ENCODE data around the gene TXLNB. TPM values are rescaled to one million over a fixed set of nuclear protein-coding genes. Genes with fewer than 3 reads are reported as not detected.
"Not testable (repeated sequence)": the region's sequence is repeated elsewhere in the genome, so short reads cannot be mapped to it uniquely, and the experiment has no call there.

Gene TXLNB
- polyA plus RNA-seq, 2 of the 4 experiments (the other 2 are of a cell fraction) = not detected

- TF ChIP-seq, protein P1, sequence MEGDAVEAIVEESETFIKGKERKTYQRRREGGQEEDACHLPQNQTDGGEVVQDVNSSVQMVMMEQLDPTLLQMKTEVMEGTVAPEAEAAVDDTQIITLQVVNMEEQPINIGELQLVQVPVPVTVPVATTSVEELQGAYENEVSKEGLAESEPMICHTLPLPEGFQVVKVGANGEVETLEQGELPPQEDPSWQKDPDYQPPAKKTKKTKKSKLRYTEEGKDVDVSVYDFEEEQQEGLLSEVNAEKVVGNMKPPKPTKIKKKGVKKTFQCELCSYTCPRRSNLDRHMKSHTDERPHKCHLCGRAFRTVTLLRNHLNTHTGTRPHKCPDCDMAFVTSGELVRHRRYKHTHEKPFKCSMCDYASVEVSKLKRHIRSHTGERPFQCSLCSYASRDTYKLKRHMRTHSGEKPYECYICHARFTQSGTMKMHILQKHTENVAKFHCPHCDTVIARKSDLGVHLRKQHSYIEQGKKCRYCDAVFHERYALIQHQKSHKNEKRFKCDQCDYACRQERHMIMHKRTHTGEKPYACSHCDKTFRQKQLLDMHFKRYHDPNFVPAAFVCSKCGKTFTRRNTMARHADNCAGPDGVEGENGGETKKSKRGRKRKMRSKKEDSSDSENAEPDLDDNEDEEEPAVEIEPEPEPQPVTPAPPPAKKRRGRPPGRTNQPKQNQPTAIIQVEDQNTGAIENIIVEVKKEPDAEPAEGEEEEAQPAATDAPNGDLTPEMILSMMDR (IDR thresholded peaks at IDR 0.05) = no peak
- TF ChIP-seq PHF8 (IDR thresholded peaks at IDR 0.05; ENCODE audit: borderline replicate concordance, low read depth) (no peak), MAFK (IDR thresholded peaks at IDR 0.05; ENCODE audit: partially characterized antibody) (no peak), ZC3H11A (IDR thresholded peaks at IDR 0.05) (no peak)
These were observed 3.9 kb downstream of the TXLNB start (continued) for GRCh38 chr6:139287868-139288267.

- CTCF ChIA-PET; H3K4me2 ChIP-seq; H3K4me1 ChIP-seq; POLR2A ChIA-PET; H3K9me3 ChIP-seq; DNase-seq (ENCODE audit: low read depth in 1 of 2, low spot score in 1 of 2); FAIRE-seq; H3K4me3 ChIP-seq; H3K27ac ChIP-seq; ATAC-seq: not testable (repeated sequence)
- 83% methylated on average over 7 of the region's 10 CpGs for WGBS (ENCODE audit: missing lambda C conversion rate)
These were observed 5.4 kb downstream of the TXLNB start for GRCh38 chr6:139286438-139286837.

DNA sequence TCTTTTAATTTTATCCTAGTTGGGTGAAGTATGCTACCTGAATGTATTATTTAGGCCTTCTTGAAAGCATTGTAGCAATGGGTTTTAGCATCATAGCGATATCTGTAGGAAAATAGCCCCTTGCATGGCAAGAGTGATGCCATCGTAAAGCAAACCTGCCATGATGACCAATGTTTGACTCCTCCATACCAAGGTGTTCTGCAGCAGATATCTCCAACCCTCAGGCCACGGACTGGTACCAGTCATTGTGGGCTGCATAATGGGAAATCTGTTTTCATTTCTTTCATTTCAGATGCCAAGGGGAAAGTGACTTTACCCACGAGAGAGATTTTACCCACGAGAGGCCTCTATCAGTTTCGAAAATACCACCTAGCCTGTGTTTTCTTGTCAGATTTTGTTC lies 6.2 kb downstream of the TXLNB start:
- WGBS (ENCODE audit: missing lambda C conversion rate) = 65% methylated on average over 6 of the region's 6 CpGs
- Histone ChIP-seq H3K27ac (no peak overlapping the region), H3K4me1 (no peaks in the 10 kb centered on the region), H3K4me2 (no peak overlapping the region), H3K4me3 (no peak overlapping the region), H3K9me3 (no peaks in the 10 kb centered on the region)
- CTCF ChIA-PET = no interaction called here
- DNase-seq (ENCODE audit: low read depth in 1 of 2, low spot score in 1 of 2) (no peak), FAIRE-seq (no peak), ATAC-seq (no peak)
- POLR2A ChIA-PET = no interaction called here
- TF ChIP-seq JUN (IDR thresholded peaks at IDR 0.05) = no peak
- no peak for TF ChIP-seq ELK1 (IDR thresholded peaks at IDR 0.05; ENCODE audit: low read depth, low read length)
- no peak for TF ChIP-seq BHLHE40 (IDR thresholded peaks at IDR 0.05; ENCODE audit: low read depth, low read length)
- TF ChIP-seq MAZ (IDR thresholded peaks at IDR 0.05; ENCODE audit: borderline replicate concordance, low read depth, low read length) = no peak
- no peak for TF ChIP-seq EHMT2 (IDR thresholded peaks at IDR 0.05; ENCODE audit: low read depth)
- no peak for TF ChIP-seq FOSB (CRISPR knock-in tag; IDR thresholded peaks at IDR 0.05)
- TF ChIP-seq USF2 (IDR thresholded peaks at IDR 0.05) = no peak
- TF ChIP-seq RFX5 (IDR thresholded peaks at IDR 0.05) = no peak
- no peak for TF ChIP-seq CHD4 (IDR thresholded peaks at IDR 0.05; ENCODE audit: borderline replicate concordance)
- no peak for TF ChIP-seq FOSL2 (IDR thresholded peaks at IDR 0.05)
- TF ChIP-seq FOSL2 (CRISPR knock-in tag; IDR thresholded peaks at IDR 0.05) = no peak
- no peak for TF ChIP-seq GATA3 (IDR thresholded peaks at IDR 0.05; ENCODE audit: borderline replicate concordance)
- no peak for TF ChIP-seq HDAC2 (IDR thresholded peaks at IDR 0.05)
- TF ChIP-seq ZC3H11A (IDR thresholded peaks at IDR 0.05) = no peak
- no peak for TF ChIP-seq EHF (CRISPR knock-in tag; IDR thresholded peaks at IDR 0.05)
- no peak for TF ChIP-seq HEYL (CRISPR knock-in tag; IDR thresholded peaks at IDR 0.05)
- TF ChIP-seq, protein P2, sequence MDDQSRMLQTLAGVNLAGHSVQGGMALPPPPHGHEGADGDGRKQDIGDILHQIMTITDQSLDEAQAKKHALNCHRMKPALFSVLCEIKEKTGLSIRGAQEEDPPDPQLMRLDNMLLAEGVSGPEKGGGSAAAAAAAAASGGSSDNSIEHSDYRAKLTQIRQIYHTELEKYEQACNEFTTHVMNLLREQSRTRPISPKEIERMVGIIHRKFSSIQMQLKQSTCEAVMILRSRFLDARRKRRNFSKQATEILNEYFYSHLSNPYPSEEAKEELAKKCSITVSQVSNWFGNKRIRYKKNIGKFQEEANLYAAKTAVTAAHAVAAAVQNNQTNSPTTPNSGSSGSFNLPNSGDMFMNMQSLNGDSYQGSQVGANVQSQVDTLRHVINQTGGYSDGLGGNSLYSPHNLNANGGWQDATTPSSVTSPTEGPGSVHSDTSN (IDR thresholded peaks at IDR 0.05) = no peak
- no peak for TF ChIP-seq ZFP36 (IDR thresholded peaks at IDR 0.05; ENCODE audit: borderline replicate concordance, partially characterized antibody)
- TF ChIP-seq BCL3 (IDR thresholded peaks at IDR 0.05) = no peak
- no peak for TF ChIP-seq SREBF2 (IDR thresholded peaks at IDR 0.05)
- TF ChIP-seq ZNF302 (CRISPR knock-in tag; IDR thresholded peaks at IDR 0.05) = no peak

All from A549 (cell line).